HG03520 (cell line): ENCODE results near the gene REC114.
"Not testable (repeated sequence)": the region's sequence is repeated elsewhere in the genome, so short reads cannot be mapped to it uniquely, and the experiment has no call there.

Experiments used
- ATAC-seq: cut with Tn5 transposase; IDR thresholded peaks from one replicate; pipeline ENCODE4 v1.9.1; 2021; ENCODE audit warnings: mild to moderate bottlenecking, moderate library complexity; ENCODE audit not compliant: unreplicated experiment

Gene REC114

GRCh38 chr15:73454096-73454495 lies 11.1 kb downstream of the REC114 start:
- no peak for ATAC-seq

GRCh38 chr15:73455876-73456275 lies 12.9 kb downstream of the REC114 start:
- no peak for ATAC-seq

GRCh38 chr15:73457334-73457733 lies 14.4 kb downstream of the REC114 start:
- no peak for ATAC-seq

- ATAC-seq, result no peak
Observed at GRCh38 chr15:73460662-73461061, 17.7 kb downstream of the REC114 start.

GRCh38 chr15:73464602-73465001 lies 21.6 kb downstream of the REC114 start:
- ATAC-seq, result no peak

- no peak for ATAC-seq
Observed at GRCh38 chr15:73467758-73468157, 24.8 kb downstream of the REC114 start.

- no peak for ATAC-seq
Observed at GRCh38 chr15:73474785-73475184, 31.8 kb downstream of the REC114 start.

- ATAC-seq, result no peak
Observed at GRCh38 chr15:73476704-73477216, 33.8 kb downstream of the REC114 start.

GRCh38 chr15:73480050-73480449 lies 37.1 kb downstream of the REC114 start:
- no peak for ATAC-seq

GRCh38 chr15:73482166-73482565 lies 39.2 kb downstream of the REC114 start:
- no peak for ATAC-seq

- ATAC-seq, result no peak
Observed at GRCh38 chr15:73483053-73483452, 40.1 kb downstream of the REC114 start.

- no peak for ATAC-seq
Observed at GRCh38 chr15:73485372-73485771, 42.4 kb downstream of the REC114 start.

GRCh38 chr15:73485885-73486284 lies 42.9 kb downstream of the REC114 start:
- not testable (repeated sequence) for ATAC-seq

- no peak for ATAC-seq
Observed at GRCh38 chr15:73488698-73489097, 45.7 kb downstream of the REC114 start.

GRCh38 chr15:73493922-73494321 lies 51.0 kb downstream of the REC114 start:
- ATAC-seq, result no peak

- ATAC-seq, result no peak
Observed at GRCh38 chr15:73495181-73495580, 52.2 kb downstream of the REC114 start.

GRCh38 chr15:73500696-73501095 lies 57.7 kb downstream of the REC114 start:
- ATAC-seq, result no peak

- no peak for ATAC-seq
Observed at GRCh38 chr15:73504885-73505284, 61.9 kb downstream of the REC114 start.

- ATAC-seq, result no peak
Observed at GRCh38 chr15:73515527-73515926, 72.6 kb downstream of the REC114 start.

GRCh38 chr15:73517566-73517965 lies 74.6 kb downstream of the REC114 start:
- ATAC-seq, result no peak

- ATAC-seq, result no peak
Observed at GRCh38 chr15:73518180-73518862, 75.4 kb downstream of the REC114 start.

GRCh38 chr15:73518876-73519733 lies 76.1 kb downstream of the REC114 start:
- no peak for ATAC-seq
